Measurements from ENCODE around the gene ATRN.
A peak's percentile ranks its signal among the peaks of the same experiment; 100 is the strongest.
"Not testable (repeated sequence)": the region's sequence is repeated elsewhere in the genome, so short reads cannot be mapped to it uniquely, and the experiment has no call there.

The ATRN gene

GRCh38 chr20:3563548-3564177, 92.8 kb downstream of the ATRN start:
- peak; percentile 62 for DNase-seq (ENCODE audit: low spot score)

GRCh38 chr20:3565851-3566250, 95.0 kb downstream of the ATRN start:
- no peak for DNase-seq (ENCODE audit: low spot score)

- DNase-seq (ENCODE audit: low spot score) = no peak
Measured at GRCh38 chr20:3572151-3572550, 101.3 kb downstream of the ATRN start.

- DNase-seq (ENCODE audit: low spot score) = no peak
Measured at GRCh38 chr20:3576363-3576762, 105.5 kb downstream of the ATRN start.

- DNase-seq (ENCODE audit: low spot score) = peak; percentile 45
Measured at GRCh38 chr20:3577366-3577765, 106.5 kb downstream of the ATRN start.

- no peak for DNase-seq (ENCODE audit: low spot score)
Measured at GRCh38 chr20:3580412-3580811, 109.6 kb downstream of the ATRN start.

GRCh38 chr20:3583765-3584164, 112.9 kb downstream of the ATRN start:
- no peak for DNase-seq (ENCODE audit: low spot score)

- DNase-seq (ENCODE audit: low spot score) = no peak
Measured at GRCh38 chr20:3586093-3586492, 115.3 kb downstream of the ATRN start.

- DNase-seq (ENCODE audit: low spot score) = no peak
Measured at GRCh38 chr20:3590164-3590563, 119.3 kb downstream of the ATRN start.

- no peak for DNase-seq (ENCODE audit: low spot score)
Measured at GRCh38 chr20:3592931-3593330, 122.1 kb downstream of the ATRN start.

GRCh38 chr20:3595541-3595940, 124.7 kb downstream of the ATRN start:
- DNase-seq (ENCODE audit: low spot score) = no peak

- DNase-seq (ENCODE audit: low spot score) = no peak
Measured at GRCh38 chr20:3603108-3603507, 132.3 kb downstream of the ATRN start.

- DNase-seq (ENCODE audit: low spot score) = not testable (repeated sequence)
Measured at GRCh38 chr20:3605386-3605886, 134.6 kb downstream of the ATRN start.

GRCh38 chr20:3606021-3606420, 135.2 kb downstream of the ATRN start:
- no peak for DNase-seq (ENCODE audit: low spot score)

GRCh38 chr20:3611901-3612300, 141.1 kb downstream of the ATRN start:
- no peak for DNase-seq (ENCODE audit: low spot score)

- DNase-seq (ENCODE audit: low spot score) = no peak
Measured at GRCh38 chr20:3612795-3613572, 142.2 kb downstream of the ATRN start.

- DNase-seq (ENCODE audit: low spot score) = no peak
Measured at GRCh38 chr20:3613821-3614440, 143.1 kb downstream of the ATRN start.

- DNase-seq (ENCODE audit: low spot score) = no peak
Measured at GRCh38 chr20:3614466-3614865, 143.6 kb downstream of the ATRN start.

GRCh38 chr20:3615171-3615840, 144.5 kb downstream of the ATRN start:
- not testable (repeated sequence) for DNase-seq (ENCODE audit: low spot score)

GRCh38 chr20:3616250-3616649, 145.4 kb downstream of the ATRN start:
- no peak for DNase-seq (ENCODE audit: low spot score)

GRCh38 chr20:3621111-3621510, 150.3 kb downstream of the ATRN start:
- no peak for DNase-seq (ENCODE audit: low spot score)

- no peak for DNase-seq (ENCODE audit: low spot score)
Measured at GRCh38 chr20:3622406-3622805, 151.6 kb downstream of the ATRN start.

Measured in Ammon's horn (tissue), 1 donor.